ENCODE results near the gene WNT10A.
A peak's percentile ranks its signal among the peaks of the same experiment; 100 is the strongest.

Gene WNT10A

GRCh38 chr2:218858138-218858445 lies 22.6 kb upstream of the WNT10A start:
- no peak for DNase-seq

- DNase-seq: no peak
Measured at GRCh38 chr2:218858671-218859555, 21.7 kb upstream of the WNT10A start.

GRCh38 chr2:218859556-218859987 lies 21.1 kb upstream of the WNT10A start, which contains the start of gene WNT6:
Gene WNT6 (plus strand): TSS chr2:218859805. CDS start chr2:218860038, 233 bp downstream.
- no peak for DNase-seq

- DNase-seq: no peak
Measured at GRCh38 chr2:218859988-218860831, 20.4 kb upstream of the WNT10A start.

GRCh38 chr2:218860950-218861381 lies 19.7 kb upstream of the WNT10A start:
- DNase-seq: peak; percentile 68

GRCh38 chr2:218861645-218862318 lies 18.9 kb upstream of the WNT10A start:
- no peak for DNase-seq

GRCh38 chr2:218863021-218863520 lies 17.6 kb upstream of the WNT10A start:
- DNase-seq: no peak

GRCh38 chr2:218865396-218865795 lies 15.3 kb upstream of the WNT10A start:
- no peak for DNase-seq

DNA sequence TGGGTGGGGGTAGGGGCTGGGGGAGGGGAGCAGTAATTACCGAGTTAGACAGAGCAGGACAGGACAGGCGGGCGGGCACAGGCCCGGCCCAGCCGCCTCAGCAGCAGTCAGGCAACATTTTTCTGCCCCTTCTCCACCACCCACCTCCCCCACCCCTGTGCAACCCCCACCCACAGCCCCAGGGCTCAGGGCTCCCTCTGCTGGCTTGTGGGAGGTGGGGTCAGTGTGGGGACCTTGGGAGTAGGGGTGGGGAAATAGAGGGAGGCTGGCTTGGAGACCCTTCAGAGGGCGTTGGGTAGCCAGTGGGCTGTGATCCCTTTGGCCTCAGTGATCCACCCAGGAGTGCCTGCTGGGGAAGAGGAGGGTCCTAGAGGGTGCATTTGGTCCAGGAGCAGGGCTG lies 14.7 kb upstream of the WNT10A start:
- DNase-seq: no peak

DNA sequence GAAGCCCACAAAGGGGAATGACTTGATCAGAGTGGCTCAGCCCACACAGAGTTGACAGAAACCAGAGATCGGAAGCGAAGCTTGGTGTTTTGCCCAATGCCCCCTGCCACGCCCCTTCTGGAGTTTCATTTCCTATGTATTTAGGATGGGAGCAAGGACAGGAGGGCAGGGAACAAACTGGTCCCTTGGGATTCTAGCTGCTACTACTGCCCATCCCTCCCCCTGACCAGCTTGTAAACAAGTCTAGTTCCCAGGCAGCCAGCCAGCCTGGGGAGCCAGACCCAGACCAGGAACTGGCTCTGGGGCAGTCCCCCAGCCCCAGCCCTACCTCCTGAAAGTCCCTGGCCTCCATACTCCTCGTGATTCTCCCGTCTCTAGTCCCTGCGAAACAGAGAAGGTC lies 12.8 kb upstream of the WNT10A start:
- no peak for DNase-seq

DNA sequence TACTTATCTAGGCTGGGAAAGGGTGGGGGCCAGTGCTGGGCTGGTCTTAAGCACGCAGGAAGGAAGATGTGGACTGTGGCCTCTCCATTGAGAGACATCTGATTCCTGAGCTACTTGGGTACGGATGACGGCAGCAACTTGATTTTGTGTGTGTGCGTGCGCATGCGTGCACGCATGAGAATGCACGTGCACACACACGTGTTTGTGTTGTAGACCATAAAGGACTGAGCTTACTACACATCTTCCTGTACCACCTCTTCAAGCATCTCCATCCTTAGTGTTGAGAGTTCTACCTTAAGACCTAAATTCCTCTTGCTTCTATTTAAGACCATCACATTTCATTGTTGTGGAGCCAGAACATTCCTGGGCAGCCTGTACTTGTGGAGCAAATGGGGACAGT lies 11.6 kb upstream of the WNT10A start:
- no peak for DNase-seq

DNA sequence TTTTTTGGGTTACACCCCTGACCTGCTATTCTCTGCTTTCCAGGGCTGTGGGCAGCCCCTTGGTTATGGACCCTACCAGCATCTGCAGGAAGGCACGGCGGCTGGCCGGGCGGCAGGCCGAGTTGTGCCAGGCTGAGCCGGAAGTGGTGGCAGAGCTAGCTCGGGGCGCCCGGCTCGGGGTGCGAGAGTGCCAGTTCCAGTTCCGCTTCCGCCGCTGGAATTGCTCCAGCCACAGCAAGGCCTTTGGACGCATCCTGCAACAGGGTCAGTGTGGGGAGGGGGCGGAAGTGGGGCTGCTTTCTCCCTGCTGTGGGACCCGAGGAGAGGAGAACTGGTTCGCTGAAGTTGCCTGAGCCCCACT lies 9.7 kb upstream of the WNT10A start:
- DNase-seq: no peak

DNA sequence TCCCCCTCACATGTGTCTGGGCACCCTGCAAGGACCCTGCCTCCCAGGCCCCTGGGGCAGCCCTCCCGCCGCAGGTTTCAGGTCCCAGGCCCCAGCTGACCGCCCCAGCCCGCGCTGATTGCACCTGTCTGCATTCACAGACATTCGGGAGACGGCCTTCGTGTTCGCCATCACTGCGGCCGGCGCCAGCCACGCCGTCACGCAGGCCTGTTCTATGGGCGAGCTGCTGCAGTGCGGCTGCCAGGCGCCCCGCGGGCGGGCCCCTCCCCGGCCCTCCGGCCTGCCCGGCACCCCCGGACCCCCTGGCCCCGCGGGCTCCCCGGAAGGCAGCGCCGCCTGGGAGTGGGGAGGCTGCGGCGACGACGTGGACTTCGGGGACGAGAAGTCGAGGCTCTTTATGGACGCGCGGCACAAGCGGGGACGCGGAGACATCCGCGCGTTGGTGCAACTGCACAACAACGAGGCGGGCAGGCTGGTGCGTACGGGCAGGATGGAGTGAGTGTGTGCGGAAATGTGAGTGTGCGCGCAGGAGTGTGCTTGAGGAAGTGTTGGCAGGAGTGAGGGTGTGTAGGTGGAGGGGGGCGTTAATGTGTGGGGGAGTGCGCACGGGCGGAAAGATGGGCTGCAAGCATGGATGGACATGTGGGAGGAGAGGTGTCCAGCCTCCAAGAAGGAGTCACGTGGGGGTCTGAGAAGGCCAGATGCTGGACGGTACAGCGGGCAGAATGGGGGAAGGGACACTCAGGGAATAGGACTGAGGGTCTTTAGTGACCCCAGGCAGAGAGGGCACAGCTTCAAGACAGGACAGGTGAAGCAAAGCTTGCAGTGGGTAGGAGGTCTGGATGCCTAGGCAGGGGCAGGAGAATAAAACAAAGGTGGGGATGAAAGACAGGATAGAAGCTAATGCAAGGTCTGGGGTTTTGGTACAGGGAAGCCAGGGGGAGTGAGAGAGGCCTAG lies 9.0 kb upstream of the WNT10A start:
- no peak for DNase-seq

DNA sequence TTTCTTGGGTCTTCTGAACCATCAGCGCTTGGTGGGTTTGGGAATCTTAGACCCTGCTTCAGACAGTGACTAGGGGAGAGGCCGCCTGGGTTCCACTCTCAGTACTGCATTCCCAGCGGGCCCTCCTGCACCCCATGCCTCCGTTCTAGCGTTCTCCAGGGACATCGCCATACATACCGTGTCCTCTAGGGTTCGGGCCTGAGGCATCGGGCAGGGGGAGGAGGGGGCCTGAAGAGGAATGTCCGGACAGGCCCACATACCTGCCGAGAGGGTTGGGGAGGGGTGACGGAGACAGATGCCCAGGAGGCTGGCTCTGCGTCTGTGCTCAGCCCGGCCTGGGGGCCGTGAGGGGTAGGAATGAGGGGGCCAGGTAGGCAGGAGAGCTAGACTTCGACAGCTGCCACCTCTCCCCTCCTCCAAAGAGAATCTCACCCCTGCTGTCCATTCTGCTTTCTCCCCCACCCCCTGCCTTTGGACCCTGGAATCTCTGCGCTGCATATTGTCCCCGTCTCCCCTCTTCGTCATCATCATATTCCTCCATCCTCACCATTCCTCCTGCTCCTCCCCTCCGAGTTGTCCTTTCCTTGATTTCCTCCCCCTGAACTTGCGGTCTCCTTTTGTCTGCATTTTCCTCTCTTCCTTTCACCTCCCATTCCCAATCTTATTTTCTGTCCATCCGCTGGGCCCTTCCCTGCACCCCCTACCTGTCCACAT lies 7.8 kb upstream of the WNT10A start:
- no peak for DNase-seq

DNA sequence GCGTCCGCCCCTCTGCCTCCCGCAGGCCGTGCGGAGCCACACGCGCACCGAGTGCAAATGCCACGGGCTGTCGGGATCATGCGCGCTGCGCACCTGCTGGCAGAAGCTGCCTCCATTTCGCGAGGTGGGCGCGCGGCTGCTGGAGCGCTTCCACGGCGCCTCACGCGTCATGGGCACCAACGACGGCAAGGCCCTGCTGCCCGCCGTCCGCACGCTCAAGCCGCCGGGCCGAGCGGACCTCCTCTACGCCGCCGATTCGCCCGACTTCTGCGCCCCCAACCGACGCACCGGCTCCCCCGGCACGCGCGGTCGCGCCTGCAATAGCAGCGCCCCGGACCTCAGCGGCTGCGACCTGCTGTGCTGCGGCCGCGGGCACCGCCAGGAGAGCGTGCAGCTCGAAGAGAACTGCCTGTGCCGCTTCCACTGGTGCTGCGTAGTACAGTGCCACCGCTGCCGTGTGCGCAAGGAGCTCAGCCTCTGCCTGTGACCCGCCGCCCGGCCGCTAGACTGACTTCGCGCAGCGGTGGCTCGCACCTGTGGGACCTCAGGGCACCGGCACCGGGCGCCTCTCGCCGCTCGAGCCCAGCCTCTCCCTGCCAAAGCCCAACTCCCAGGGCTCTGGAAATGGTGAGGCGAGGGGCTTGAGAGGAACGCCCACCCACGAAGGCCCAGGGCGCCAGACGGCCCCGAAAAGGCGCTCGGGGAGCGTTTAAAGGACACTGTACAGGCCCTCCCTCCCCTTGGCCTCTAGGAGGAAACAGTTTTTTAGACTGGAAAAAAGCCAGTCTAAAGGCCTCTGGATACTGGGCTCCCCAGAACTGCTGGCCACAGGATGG lies 7.1 kb upstream of the WNT10A start:
- DNase-seq: no peak

- no peak for DNase-seq
Measured at GRCh38 chr2:218875692-218876246, 4.9 kb upstream of the WNT10A start.

GRCh38 chr2:218876562-218877219 lies 4.0 kb upstream of the WNT10A start:
- peak; percentile 53 for DNase-seq

DNA sequence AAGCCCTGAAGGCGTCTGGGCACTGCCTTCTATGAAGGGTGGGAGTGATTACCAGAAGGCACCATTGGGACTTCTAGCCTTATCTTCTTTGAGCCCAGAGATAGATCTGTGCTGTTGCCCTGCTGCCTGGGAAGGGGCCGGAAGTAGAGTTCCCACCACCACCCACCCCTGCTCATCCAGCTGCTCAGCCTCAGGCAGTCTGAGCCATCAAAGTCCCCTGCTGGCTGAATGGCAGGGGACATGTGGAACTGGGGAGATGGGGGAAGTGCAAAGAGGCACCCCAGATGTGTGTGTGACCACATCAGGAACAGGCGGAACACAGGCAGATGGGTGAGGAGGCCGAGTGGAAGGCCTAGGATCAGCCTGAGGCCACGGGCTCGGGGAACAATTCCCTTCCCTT lies 3.3 kb upstream of the WNT10A start:
- DNase-seq: no peak

- DNase-seq: no peak
Measured at GRCh38 chr2:218877891-218878290, 2.8 kb upstream of the WNT10A start.

- DNase-seq: no peak
Measured at GRCh38 chr2:218878486-218878885, 2.2 kb upstream of the WNT10A start.
